DMS153 treated with DMSO at 0.1 percent for 48 hours (cell line): Measurements from ENCODE around the gene AIF1.
A peak's percentile ranks its signal among the peaks of the same experiment; 100 is the strongest.

Experiments used
- DNase-seq: peaks from one replicate; lab custom pipeline; 2025; ENCODE audit not compliant: unreplicated experiment; lab: John Stamatoyannopoulos, UW

The AIF1 gene

DNA sequence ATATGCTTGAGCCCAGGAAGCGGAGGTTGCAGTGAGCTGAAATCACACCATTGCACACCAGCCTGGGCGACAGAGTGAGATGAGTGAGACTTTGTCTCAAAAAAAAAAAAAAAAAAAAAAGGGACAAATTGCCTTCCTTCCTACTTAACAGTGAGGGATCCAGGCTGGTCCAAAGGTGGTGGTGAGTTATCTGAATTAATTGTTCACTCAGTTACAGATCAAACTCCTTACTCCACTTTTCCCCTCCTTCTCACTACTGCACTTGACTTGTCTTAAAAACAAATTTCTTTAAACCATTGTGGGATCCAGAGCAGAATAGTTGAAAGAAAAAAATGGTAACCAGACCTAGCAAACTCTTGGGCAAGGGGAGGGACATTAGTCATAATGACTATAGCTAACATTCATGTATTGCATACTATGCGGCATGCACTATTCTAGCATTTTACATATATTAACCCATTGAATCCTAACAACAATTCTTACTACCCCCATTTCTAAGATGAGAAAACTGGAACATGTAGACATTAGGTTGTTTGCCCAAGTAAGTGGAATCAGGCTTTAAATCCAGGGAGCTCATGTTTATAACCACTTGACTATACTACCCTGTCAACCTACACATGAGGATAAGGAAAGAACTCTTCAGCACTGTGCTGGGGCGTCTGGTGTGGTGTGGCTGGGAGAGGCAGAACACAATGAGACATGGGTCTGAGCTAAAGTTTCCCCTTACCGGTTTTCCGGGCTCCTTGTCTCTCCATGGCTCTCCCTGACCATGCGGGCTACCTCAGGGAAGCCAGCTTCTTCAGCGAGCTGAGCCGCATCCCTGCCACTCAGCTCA is 48.3 kb downstream of the AIF1 start:
- no peak for DNase-seq

DNA sequence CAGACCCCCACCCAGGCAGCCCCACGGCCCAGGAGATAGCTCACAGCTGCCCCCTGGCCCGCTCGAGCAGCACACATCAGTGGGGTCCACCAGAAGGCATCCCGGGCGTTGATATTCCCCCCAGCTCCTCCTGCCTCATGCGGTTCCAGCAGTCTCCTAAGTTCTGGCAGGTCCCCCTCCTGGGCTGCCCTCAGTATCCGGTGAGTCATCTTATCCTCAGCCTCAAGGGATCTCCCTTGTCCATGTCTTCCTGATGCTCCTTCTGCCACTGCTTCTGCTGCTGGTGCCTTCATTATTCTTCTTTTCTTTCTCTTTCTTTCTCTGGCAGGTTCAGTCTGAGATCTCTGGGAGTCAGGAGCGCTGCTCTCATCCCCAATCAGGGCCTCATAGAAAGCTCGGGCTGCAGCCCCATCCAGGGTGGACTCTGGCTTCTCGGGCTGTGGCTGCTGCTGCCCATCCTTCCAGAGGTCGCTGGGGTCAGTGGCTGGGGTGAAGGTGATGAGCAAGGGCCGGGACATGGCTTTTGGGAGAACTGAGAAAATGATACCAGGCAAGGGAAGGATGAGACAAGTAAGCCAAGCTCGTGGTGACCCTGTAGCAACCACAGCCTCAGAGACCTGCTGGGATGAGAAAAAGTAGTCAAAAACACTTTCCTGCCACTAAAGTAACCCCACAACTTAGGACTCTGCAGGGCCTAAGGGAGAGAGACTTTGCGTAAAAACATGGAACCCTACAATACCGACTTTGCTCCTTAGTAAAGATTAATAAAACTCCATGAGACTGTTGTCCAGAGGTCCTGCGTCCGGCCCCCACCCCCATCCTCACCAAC is 49.1 kb downstream of the AIF1 start:
- DNase-seq: no peak

DNA sequence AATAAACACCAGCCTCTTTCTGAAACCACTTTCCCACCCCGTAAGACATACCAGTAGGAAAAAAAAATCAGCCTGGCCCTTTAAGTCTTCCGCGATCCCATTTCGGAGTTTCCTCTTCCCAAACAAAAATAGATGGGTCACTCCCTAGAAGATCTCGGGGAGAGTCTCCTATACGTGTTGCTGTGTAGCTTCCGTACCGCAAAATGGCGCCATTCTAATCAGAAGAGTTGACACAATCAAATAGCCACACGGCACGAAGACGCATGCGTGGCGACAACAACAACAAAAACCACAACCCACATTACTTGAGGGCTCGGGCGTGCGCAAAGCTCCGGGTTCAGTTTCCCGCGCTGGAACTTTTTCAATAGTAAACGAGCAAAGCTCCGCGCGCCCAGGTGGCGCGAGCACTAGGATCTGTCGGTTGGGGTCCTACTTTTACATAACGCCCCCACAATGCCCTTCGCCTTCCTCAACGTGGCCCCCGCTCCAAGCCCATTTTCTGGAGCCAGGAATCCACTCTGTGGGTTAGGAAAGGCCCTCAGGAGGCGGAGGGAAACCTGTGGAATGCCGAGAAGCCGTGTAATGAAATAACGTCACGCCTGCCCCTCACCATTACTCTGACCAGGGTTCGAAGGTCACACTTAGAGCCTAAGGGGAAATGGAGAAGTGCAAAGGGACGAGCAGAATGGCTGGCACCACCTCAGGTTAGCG is 49.9 kb downstream of the AIF1 start, which contains the start of gene GPANK1:
Gene GPANK1 (minus strand): TSS at position 208 of the 711 bp plus-strand sequence. CDS start 519 bp downstream, outside the sequence.
- peak; percentile 93 for DNase-seq

DNA sequence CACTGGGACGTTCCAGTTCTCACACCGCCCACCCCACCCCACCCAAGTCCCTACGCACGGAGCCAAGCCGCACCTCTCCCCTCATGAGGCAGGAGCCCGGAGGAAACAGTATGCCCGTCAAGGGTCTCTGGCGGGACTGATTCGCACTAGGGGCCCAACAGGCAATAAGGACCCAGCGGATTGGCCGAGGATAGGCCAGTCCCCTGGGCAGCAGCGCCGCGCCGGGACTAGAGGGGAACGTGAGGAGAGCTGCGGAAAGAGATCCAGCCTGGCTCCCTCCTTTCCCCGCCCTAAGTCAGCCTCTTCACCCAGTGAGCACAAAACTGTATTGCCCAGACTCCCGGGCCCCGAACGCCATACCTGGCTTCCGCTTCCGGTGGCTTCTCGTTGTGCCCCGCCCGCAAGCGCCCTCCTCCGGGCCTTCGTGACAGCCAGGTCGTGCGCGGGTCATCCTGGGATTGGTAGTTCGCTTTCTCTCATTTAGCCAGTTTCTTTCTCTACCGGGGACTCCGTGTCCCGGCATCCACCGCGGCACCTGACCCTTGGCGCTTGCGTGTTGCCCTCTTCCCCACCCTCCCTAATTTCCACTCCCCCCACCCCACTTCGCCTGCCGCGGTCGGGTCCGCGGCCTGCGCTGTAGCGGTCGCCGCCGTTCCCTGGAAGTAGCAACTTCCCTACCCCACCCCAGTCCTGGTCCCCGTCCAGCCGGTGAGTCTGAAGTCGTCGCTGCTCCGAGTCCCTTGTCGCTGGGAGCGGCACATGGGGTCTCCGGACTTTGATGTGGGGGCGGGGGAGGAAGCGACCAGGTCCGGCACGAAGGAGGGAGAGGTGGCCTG is 50.7 kb downstream of the AIF1 start, which contains the start of gene CSNK2B:
Gene CSNK2B (plus strand): TSS at position 580 of the 836 bp plus-strand sequence. CDS start 752 bp downstream, outside the sequence.
- peak; percentile 96 for DNase-seq

DNA sequence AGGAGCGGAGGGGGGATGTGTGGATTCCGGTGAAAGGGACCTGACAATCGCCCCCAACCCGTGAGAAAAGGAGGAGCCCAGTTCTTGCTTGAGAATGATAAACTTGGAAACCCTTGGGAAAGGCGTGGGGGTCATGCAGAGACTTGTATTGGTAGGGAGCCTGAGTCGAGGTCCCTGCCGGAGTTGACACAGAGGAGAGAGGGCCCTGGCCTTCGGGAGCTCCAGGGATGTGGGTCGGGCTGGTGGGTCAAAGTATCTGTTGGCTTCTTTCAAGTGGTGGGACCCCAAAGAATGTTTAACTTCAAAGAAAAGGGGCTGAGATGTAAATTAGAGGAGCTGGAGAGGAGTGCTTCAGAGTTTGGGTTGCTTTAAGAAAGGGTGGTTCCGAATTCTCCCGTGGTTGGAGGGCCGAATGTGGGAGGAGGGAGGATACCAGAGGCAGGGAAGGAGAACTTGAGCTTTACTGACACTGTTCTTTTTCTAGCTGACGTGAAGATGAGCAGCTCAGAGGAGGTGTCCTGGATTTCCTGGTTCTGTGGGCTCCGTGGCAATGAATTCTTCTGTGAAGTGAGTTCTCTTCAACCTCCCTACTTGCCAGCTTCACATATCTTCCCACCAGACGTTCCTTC is 51.4 kb downstream of the AIF1 start:
- no peak for DNase-seq
